ENCODE measurements around the gene HLA-DPB1.
A peak's percentile ranks its signal among the peaks of the same experiment; 100 is the strongest.
"Not testable (repeated sequence)": the region's sequence is repeated elsewhere in the genome, so short reads cannot be mapped to it uniquely, and the experiment has no call there.

HLA-DPB1 gene

GRCh38 chr6:33071569-33071968, 4.2 kb upstream of the HLA-DPB1 start:
- DNase-seq, result no peak

- DNase-seq, result no peak
These were observed 3.2 kb upstream of the HLA-DPB1 start for GRCh38 chr6:33072508-33073100.

- peak; percentile 71 to 87 (median 78) for DNase-seq
These were observed 2.3 kb upstream of the HLA-DPB1 start, which contains the start of gene HLA-DPA1 for GRCh38 chr6:33073431-33073871. TSS of gene HLA-DPA1 (minus strand) at chr6:33073649.

GRCh38 chr6:33075208-33075567, 602 bp upstream of the HLA-DPB1 start:
- DNase-seq, result no peak

- DNase-seq, result peak in 1 of 4 experiments; percentile 33
These were observed 680 bp downstream of the HLA-DPB1 start for GRCh38 chr6:33076406-33076934.

- peak in 1 of 4 experiments; percentile 32 for DNase-seq
These were observed 2.1 kb downstream of the HLA-DPB1 start for GRCh38 chr6:33077908-33078307.

- DNase-seq, result no peak
These were observed 2.7 kb downstream of the HLA-DPB1 start for GRCh38 chr6:33078442-33078841.

- DNase-seq, result no peak
These were observed 3.2 kb downstream of the HLA-DPB1 start for GRCh38 chr6:33078919-33079521.

GRCh38 chr6:33079580-33079979, 3.8 kb downstream of the HLA-DPB1 start:
- DNase-seq, result no peak

GRCh38 chr6:33080127-33081089, 4.6 kb downstream of the HLA-DPB1 start:
- peak in 2 of 4 experiments; percentile 49 to 70 for DNase-seq

- DNase-seq, result peak in 1 of 4 experiments; percentile 34
These were observed 5.5 kb downstream of the HLA-DPB1 start for GRCh38 chr6:33081098-33081824.

GRCh38 chr6:33082702-33083101, 6.9 kb downstream of the HLA-DPB1 start:
- peak; percentile 79 to 91 (median 86) for DNase-seq

- no peak for DNase-seq
These were observed 9.8 kb downstream of the HLA-DPB1 start for GRCh38 chr6:33085627-33086026.

- no peak for DNase-seq
These were observed 12.6 kb downstream of the HLA-DPB1 start for GRCh38 chr6:33088258-33088930.

GRCh38 chr6:33088931-33089620, 13.3 kb downstream of the HLA-DPB1 start:
- DNase-seq, result no peak

- peak in 3 of 4 experiments; percentile 43 to 60 (median 54) for DNase-seq
These were observed 16.2 kb downstream of the HLA-DPB1 start for GRCh38 chr6:33091957-33092356.

- DNase-seq, result no peak
These were observed 16.6 kb downstream of the HLA-DPB1 start for GRCh38 chr6:33092385-33092784.

- no peak for DNase-seq
These were observed 18.1 kb downstream of the HLA-DPB1 start for GRCh38 chr6:33093855-33094254.

- no peak for DNase-seq
These were observed 19.9 kb downstream of the HLA-DPB1 start for GRCh38 chr6:33095681-33096080.

GRCh38 chr6:33101121-33101737, 25.4 kb downstream of the HLA-DPB1 start:
- DNase-seq, result not testable (repeated sequence)

GRCh38 chr6:33103776-33104175, 28.0 kb downstream of the HLA-DPB1 start:
- DNase-seq, result no peak

Data from suppressor macrophage (primary cell).